OCI-M2 (cell line): ENCODE data around the gene ZMYM4.
"Not testable (repeated sequence)": the region's sequence is repeated elsewhere in the genome, so short reads cannot be mapped to it uniquely, and the experiment has no call there.

Experiments used
- DNase-seq: peaks from one replicate; lab custom pipeline; 2025; ENCODE audit not compliant: unreplicated experiment; lab: John Stamatoyannopoulos, UW

ZMYM4 gene

GRCh38 chr1:35320937-35321336, 52.4 kb downstream of the ZMYM4 start:
- no peak for DNase-seq

GRCh38 chr1:35324486-35324885, 56.0 kb downstream of the ZMYM4 start:
- DNase-seq = no peak

- DNase-seq = no peak
Observed at GRCh38 chr1:35326246-35326866, 57.8 kb downstream of the ZMYM4 start.

- not testable (repeated sequence) for DNase-seq
Observed at GRCh38 chr1:35331618-35332017, 63.1 kb downstream of the ZMYM4 start.

- no peak for DNase-seq
Observed at GRCh38 chr1:35334485-35334884, 66.0 kb downstream of the ZMYM4 start.

- no peak for DNase-seq
Observed at GRCh38 chr1:35340519-35340918, 72.0 kb downstream of the ZMYM4 start.

GRCh38 chr1:35345439-35345981, 77.0 kb downstream of the ZMYM4 start:
- DNase-seq = no peak

- no peak for DNase-seq
Observed at GRCh38 chr1:35350872-35351271, 82.4 kb downstream of the ZMYM4 start.

GRCh38 chr1:35359995-35360394, 91.5 kb downstream of the ZMYM4 start:
- DNase-seq = no peak

- no peak for DNase-seq
Observed at GRCh38 chr1:35361638-35362037, 93.1 kb downstream of the ZMYM4 start.

- DNase-seq = no peak
Observed at GRCh38 chr1:35364741-35365140, 96.2 kb downstream of the ZMYM4 start.

- DNase-seq = no peak
Observed at GRCh38 chr1:35367914-35368313, 99.4 kb downstream of the ZMYM4 start.

GRCh38 chr1:35369922-35370671, 101.6 kb downstream of the ZMYM4 start:
- DNase-seq = peak; percentile 53

GRCh38 chr1:35371506-35371905, 103.0 kb downstream of the ZMYM4 start:
- no peak for DNase-seq

GRCh38 chr1:35377555-35377954, 109.0 kb downstream of the ZMYM4 start:
- DNase-seq = no peak

GRCh38 chr1:35379317-35380000, 111.0 kb downstream of the ZMYM4 start:
- DNase-seq = no peak

GRCh38 chr1:35380111-35380510, 111.6 kb downstream of the ZMYM4 start:
- DNase-seq = not testable (repeated sequence)

- DNase-seq = no peak
Observed at GRCh38 chr1:35382107-35382506, 113.6 kb downstream of the ZMYM4 start.

GRCh38 chr1:35386290-35386689, 117.8 kb downstream of the ZMYM4 start:
- DNase-seq = no peak

GRCh38 chr1:35386959-35387358, 118.5 kb downstream of the ZMYM4 start:
- DNase-seq = no peak

GRCh38 chr1:35390600-35391494, 122.3 kb downstream of the ZMYM4 start:
- DNase-seq = no peak
